HEK293T (cell line): ENCODE measurements around the gene TOR1AIP1.

Experiments
- CTCF ChIA-PET: fragments of 350-600 bp; formaldehyde crosslinking; extraction: SDS; loops from one replicate; lab custom pipeline; 2021; ENCODE audit warnings: antibody characterized with exemption, inconsistent platforms; lab: Yijun Ruan, JAX
- POLR2A ChIA-PET: fragments of 350-600 bp; formaldehyde crosslinking; extraction: SDS; loops from one replicate; lab custom pipeline; 2020; ENCODE audit warnings: antibody characterized with exemption, inconsistent platforms; lab: Yijun Ruan, JAX
- DNase-seq: peaks from one replicate; pipeline ENCODE4 v3.0.0; 2012; ENCODE audit warnings: mixed read lengths; ENCODE audit errors: extremely low spot score
- ARNT ChIP-seq: fragments of 450-650 bp; IDR thresholded peaks from 2 replicates; pipeline ENCODE4 v1.6.1; 2017; ENCODE audit warnings: mild to moderate bottlenecking
- BHLHE40 ChIP-seq: fragments of 450-650 bp; IDR thresholded peaks from 2 replicates; pipeline ENCODE4 v1.6.1; 2016; ENCODE audit warnings: mild to moderate bottlenecking, moderate library complexity, borderline replicate concordance
- CTBP1 ChIP-seq: fragments of 450-650 bp; IDR thresholded peaks from 2 replicates; pipeline ENCODE4 v1.6.1; 2016; ENCODE audit warnings: borderline replicate concordance
- ELF4 ChIP-seq: fragments of 450-650 bp; IDR thresholded peaks from 2 replicates; pipeline ENCODE4 v1.6.1; 2017; ENCODE audit warnings: antibody characterized with exemption
- FOXA1 ChIP-seq: fragments of 450-650 bp; IDR thresholded peaks from 2 replicates; pipeline ENCODE4 v1.6.1; 2016; ENCODE audit warnings: mild to moderate bottlenecking
- FOXK2 ChIP-seq: fragments of 450-650 bp; IDR thresholded peaks from 2 replicates; pipeline ENCODE4 v1.6.1; 2016; ENCODE audit warnings: mild to moderate bottlenecking
- FOXM1 ChIP-seq: fragments of 450-650 bp; IDR thresholded peaks from 2 replicates; pipeline ENCODE4 v1.6.1; 2017; ENCODE audit warnings: mild to moderate bottlenecking, borderline replicate concordance
- HDGF ChIP-seq: fragments of 450-650 bp; IDR thresholded peaks from 2 replicates; pipeline ENCODE4 v1.6.1; 2017; ENCODE audit warnings: antibody characterized with exemption, borderline replicate concordance
- L3MBTL2 ChIP-seq: fragments of 450-650 bp; conservative IDR thresholded peaks from 2 replicates; pipeline ENCODE4 v1.6.1; 2016; ENCODE audit warnings: mild to moderate bottlenecking
- LEF1 ChIP-seq: fragments of 450-650 bp; IDR thresholded peaks from 2 replicates; pipeline ENCODE4 v1.6.1; 2017; ENCODE audit warnings: mild to moderate bottlenecking, borderline replicate concordance
- NFRKB ChIP-seq: fragments of 450-650 bp; IDR thresholded peaks from 2 replicates; pipeline ENCODE4 v1.6.1; 2016; ENCODE audit warnings: mild to moderate bottlenecking, moderate library complexity
- SP1 ChIP-seq: fragments of 450-650 bp; IDR thresholded peaks from 2 replicates; pipeline ENCODE4 v1.6.1; 2017
- SUZ12 ChIP-seq: fragments of 450-650 bp; IDR thresholded peaks from 2 replicates; pipeline ENCODE4 v1.6.1; 2016; ENCODE audit warnings: mild to moderate bottlenecking
- TARDBP ChIP-seq: fragments of 450-650 bp; IDR thresholded peaks from 2 replicates; pipeline ENCODE4 v1.6.1; 2016
- ZNF384 ChIP-seq: fragments of 450-650 bp; IDR thresholded peaks from 2 replicates; pipeline ENCODE4 v1.6.1; 2016
- TF ChIP-seq, protein P1 (sequence below): fragments of 450-650 bp; IDR thresholded peaks from 2 replicates; pipeline ENCODE4 v1.6.1; 2016

Gene TOR1AIP1

DNA sequence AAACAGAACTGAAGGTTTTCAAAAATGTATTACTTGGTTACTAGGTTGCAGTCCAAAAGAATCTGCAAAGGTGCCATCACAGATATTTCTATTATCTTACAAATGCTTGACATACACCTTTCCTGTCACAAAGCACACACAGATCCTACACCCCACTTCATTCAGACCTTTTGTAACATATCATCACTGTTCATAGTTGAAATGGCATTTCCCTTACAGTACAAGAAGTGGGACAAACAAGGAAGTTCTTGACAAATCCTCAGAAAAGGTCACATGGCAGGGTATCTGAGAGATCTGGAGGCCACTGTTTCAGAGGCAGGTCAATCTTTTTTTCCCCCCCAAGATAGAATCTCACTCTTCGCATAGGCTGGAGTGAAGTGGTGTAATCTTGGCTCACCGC is 25.8 kb upstream of the TOR1AIP1 start:
- CTCF ChIA-PET, result no interaction called here
- DNase-seq, result no peak
- no peak for TF ChIP-seq L3MBTL2
- POLR2A ChIA-PET, result no interaction called here

DNA sequence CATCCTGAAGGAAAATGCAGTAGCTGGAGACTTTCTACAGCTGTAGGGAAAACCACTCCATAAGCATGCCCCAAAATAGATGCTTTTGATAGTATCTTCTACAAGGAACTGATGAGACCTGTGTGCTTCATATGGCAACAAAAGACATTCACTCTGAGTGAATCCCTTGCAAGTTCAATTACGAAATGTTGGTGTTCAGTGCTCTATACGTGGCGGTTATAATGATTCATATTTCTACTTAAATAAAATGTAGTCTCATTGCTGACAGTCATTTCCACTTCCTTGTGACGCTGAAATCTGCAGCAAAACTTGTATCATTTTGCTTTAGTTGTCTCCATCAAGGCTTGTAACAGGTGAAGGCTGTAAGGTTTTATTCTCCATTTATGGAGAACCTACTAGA is 25.1 kb upstream of the TOR1AIP1 start:
- DNase-seq, result no peak
- no peak for TF ChIP-seq CTBP1
- TF ChIP-seq NFRKB, result no peak
- no peak for TF ChIP-seq HDGF
- TF ChIP-seq ELF4, result no peak
- TF ChIP-seq ARNT, result no peak
- no peak for TF ChIP-seq FOXA1
- no peak for TF ChIP-seq LEF1
- TF ChIP-seq BHLHE40, result no peak
- TF ChIP-seq SP1, result no peak
- POLR2A ChIA-PET, result no interaction called here
- CTCF ChIA-PET, result no interaction called here

DNA sequence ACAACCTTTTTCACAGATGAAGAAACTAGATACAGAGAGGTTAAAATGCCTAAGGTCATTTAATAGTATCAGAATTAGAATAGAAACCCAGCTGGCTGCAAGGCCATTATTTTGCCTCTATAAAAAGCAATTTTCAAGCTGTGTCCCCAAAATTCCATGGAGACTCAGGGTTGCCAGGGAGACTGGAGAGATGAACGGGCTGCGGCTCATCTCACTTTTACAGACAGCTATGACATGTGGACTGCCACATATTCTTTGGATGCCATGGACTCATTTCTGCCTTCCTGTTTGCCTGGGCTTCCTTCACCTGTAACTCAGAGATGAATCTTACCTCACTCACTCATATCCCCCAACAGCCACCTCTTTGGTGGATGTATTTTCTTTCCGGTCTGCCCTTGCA is 21.4 kb upstream of the TOR1AIP1 start:
- CTCF ChIA-PET, result no interaction called here
- TF ChIP-seq ARNT, result no peak
- TF ChIP-seq BHLHE40, result no peak
- no peak for TF ChIP-seq NFRKB
- TF ChIP-seq TARDBP, result no peak
- no peak for TF ChIP-seq ZNF384
- TF ChIP-seq ELF4, result no peak
- no peak for TF ChIP-seq SUZ12
- TF ChIP-seq FOXK2, result no peak
- TF ChIP-seq HDGF, result no peak
- no peak for TF ChIP-seq FOXA1
- TF ChIP-seq, protein P1, sequence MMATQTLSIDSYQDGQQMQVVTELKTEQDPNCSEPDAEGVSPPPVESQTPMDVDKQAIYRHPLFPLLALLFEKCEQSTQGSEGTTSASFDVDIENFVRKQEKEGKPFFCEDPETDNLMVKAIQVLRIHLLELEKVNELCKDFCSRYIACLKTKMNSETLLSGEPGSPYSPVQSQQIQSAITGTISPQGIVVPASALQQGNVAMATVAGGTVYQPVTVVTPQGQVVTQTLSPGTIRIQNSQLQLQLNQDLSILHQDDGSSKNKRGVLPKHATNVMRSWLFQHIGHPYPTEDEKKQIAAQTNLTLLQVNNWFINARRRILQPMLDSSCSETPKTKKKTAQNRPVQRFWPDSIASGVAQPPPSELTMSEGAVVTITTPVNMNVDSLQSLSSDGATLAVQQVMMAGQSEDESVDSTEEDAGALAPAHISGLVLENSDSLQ, result no peak
- no peak for TF ChIP-seq L3MBTL2
- TF ChIP-seq FOXM1, result no peak
- no peak for TF ChIP-seq CTBP1
- no peak for TF ChIP-seq LEF1
- TF ChIP-seq SP1, result no peak
- no peak for DNase-seq
- POLR2A ChIA-PET, result no interaction called here

DNA sequence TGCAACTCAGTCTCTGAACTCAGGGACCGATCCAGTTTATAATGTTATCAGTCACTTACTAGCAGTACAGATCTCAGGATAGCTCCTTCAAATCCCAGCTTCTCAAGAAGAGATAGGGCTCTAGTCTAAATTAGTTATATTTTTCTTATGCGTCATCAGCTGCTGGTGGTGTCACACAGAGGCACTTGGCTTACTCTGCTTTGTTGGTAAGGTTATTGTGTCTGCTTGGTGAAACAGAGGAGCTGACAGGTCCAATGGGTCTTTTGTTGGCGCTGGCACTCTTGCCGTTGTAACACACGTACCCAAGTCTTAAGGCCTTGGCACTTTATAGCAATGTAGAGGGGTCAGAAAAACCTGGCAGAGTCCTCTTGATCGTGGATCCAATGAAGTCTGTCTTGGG is 16.7 kb upstream of the TOR1AIP1 start:
- DNase-seq, result no peak
- TF ChIP-seq LEF1 (no peak), ARNT (no peak), HDGF (no peak)
- CTCF ChIA-PET, result interaction anchor here (0.6 to 1.4 kb wide), 3 partner anchors 51 to 344 kb away, joined by 3 to 6 read pairs (median 6); no protein-coding TSS in a partner anchor
- POLR2A ChIA-PET, result no interaction called here

DNA sequence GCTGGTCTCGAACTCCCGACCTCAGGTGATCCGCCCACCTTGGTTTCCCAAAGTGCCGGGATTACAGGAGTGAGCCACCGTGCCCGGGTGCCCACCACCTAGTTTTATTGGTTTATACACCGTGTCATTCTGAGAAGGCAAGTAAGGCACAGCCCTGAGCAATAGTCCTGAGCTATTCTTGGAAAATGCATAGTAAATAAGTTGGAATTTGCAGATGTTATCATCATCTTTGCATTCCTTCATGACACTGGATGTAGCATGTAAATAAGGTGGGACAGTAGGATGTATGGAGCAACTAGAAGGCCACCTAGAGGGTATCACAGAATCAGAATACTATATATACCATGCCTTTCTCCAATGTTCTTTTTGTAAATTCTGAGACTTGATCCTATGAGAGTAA is 15.5 kb upstream of the TOR1AIP1 start:
- TF ChIP-seq FOXK2, result no peak
- no peak for TF ChIP-seq LEF1
- no peak for TF ChIP-seq FOXA1
- TF ChIP-seq CTBP1, result no peak
- no peak for TF ChIP-seq L3MBTL2
- TF ChIP-seq HDGF, result no peak
- TF ChIP-seq ZNF384, result no peak
- TF ChIP-seq SUZ12, result no peak
- no peak for TF ChIP-seq SP1
- TF ChIP-seq TARDBP, result no peak
- POLR2A ChIA-PET, result no interaction called here
- CTCF ChIA-PET, result interaction anchor here (1.4 kb wide), 1 partner anchor 52 kb away, joined by 6 read pairs; no protein-coding TSS in a partner anchor
- DNase-seq, result no peak

DNA sequence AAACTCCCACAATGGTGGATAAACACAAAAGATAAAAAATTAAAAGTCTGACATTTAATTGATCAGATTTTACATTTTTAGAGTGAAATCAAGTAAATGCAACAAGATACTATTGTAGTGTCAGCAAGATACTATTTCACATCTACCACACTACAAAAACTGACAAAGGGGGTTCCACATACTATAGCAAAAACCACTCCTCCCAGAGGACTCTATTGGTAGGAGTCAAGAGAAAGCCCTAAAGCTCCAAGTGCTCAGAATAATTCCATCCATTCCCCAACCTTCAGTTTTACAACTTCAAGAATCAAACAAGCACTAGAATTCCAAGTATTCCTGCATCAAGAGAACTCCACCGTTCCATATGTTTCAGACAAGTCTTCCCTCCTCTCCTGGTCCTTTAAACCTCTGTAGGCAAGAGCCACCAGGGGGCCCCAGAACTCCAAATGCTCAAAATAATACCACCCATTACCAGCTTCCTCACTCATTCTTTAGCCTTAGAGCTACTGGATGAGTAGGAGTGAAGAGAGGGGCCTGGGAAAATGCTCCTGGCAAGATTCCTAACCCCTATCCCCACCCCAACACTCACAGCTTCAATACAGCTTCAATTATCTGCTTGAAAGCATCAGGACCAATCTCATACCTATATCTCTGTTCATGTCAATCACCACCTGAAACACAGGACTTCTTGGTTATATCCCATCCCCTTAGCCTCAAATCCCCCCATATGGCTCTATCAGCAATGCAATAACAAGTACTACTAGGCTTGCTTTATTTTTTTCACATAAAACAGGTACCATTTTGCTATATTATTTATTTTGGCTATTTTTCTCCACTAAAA is 14.4 kb upstream of the TOR1AIP1 start:
- POLR2A ChIA-PET, result no interaction called here
- DNase-seq, result peak; percentile 61
- CTCF ChIA-PET, result interaction anchor here (0.6 to 1.3 kb wide), 6 partner anchors 57 to 1005 kb away, joined by 3 to 8 read pairs (median 3); partner anchors contain the start of gene CEP350

DNA sequence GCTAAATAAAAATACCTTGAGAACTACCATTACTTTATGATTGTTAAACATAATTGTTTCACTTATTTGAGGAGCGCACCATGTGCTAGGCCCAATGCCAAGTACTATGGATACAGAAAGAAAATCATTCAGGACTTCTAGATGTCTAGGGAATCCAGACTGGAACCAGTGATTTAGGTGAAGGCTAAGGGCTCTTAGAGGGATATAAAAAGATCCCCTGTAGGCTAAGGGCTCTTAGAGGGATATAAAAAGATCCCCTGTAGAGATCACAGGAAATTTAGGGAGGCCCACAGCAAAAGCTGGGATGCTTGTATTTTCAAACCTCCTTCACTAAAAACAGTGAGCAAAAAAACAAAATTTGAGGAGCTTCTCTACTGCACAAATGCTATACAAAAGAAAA is 11.2 kb upstream of the TOR1AIP1 start:
- TF ChIP-seq, protein P1, result peak; percentile 68
- TF ChIP-seq BHLHE40, result no peak
- POLR2A ChIA-PET, result no interaction called here
- CTCF ChIA-PET, result no interaction called here
- DNase-seq, result peak; percentile 35

More for the DNA sequence above, 14.4 kb upstream of the TOR1AIP1 start:
- TF ChIP-seq ELF4 (no peak), ZNF384 (no peak), FOXA1 (no peak), BHLHE40 (no peak), FOXM1 (no peak), SUZ12 (no peak), LEF1 (no peak)
